Spleen (tissue), 11 donors: ENCODE results near the gene EBNA1BP2. TPM values are rescaled to one million over a fixed set of nuclear protein-coding genes. Genes with fewer than 3 reads are reported as not detected.

Experiments used
- DNase-seq: peaks from one replicate; pipeline ENCODE4 v3.0.0-alpha.2; 2020
- H3K27ac ChIP-seq, 8 donors: fragments of 200-600 bp; sonication (generic) in 7 of 8; 1 replicate in 4 of 8; 2 replicates in 4 of 8; pipeline versions ENCODE4 v1.5.0 to v1.8.0; 2016 to 2021; ENCODE audit warnings: inconsistent platforms in 4 of 8, mild to moderate bottlenecking in 4 of 8, moderate library complexity in 1 of 8
- H3K27me3 ChIP-seq, 7 donors: fragments of 200-600 bp; sonication (generic) in 6 of 7; replicated peaks in 1 of 7; 1 replicate in 4 of 7; 2 replicates in 3 of 7; pipeline versions ENCODE4 v1.5.0 to v1.8.0; 2016 to 2021; ENCODE audit warnings: inconsistent platforms in 3 of 7, mild to moderate bottlenecking in 1 of 7
- H3K36me3 ChIP-seq, 6 donors: fragments of 200-600 bp; sonication (generic) in 5 of 6; 1 replicate in 4 of 6; 2 replicates in 2 of 6; pipeline versions ENCODE4 v1.5.0 to v1.8.0; 2016 to 2021; ENCODE audit warnings: inconsistent platforms in 2 of 6
- H3K4me1 ChIP-seq, 6 donors: fragments of 200-600 bp; sonication (generic) in 5 of 6; 1 replicate in 3 of 6; 2 replicates in 3 of 6; pipeline versions ENCODE4 v1.5.0 to v1.8.0; 2016 to 2021; ENCODE audit warnings: inconsistent platforms in 3 of 6
- H3K4me3 ChIP-seq, 8 donors: fragments of 200-600 bp; sonication (generic) in 7 of 8; 1 replicate in 4 of 8; 2 replicates in 4 of 8; pipeline versions ENCODE4 v1.5.0 to v1.8.0; 2016 to 2021; ENCODE audit warnings: inconsistent platforms in 4 of 8, mild to moderate bottlenecking in 4 of 8, moderate library complexity in 2 of 8
- H3K9me3 ChIP-seq, 8 donors: fragments of 200-600 bp; sonication (generic) in 7 of 8; 1 replicate in 4 of 8; 2 replicates in 4 of 8; pipeline versions ENCODE4 v1.5.0 to v1.8.0; 2016 to 2021; ENCODE audit warnings: inconsistent platforms in 4 of 8
- CTCF ChIP-seq, 11 experiments: fragments of 200-600 bp in 7 of 11; fragments of 450-650 bp in 4 of 11; sonication (generic) in 4 of 11; IDR thresholded peaks in 8 of 11; conservative IDR thresholded peaks in 3 of 11; 1 replicate in 7 of 11; 2 replicates in 4 of 11; pipeline versions ENCODE4 v1.4.0 to v1.8.0; 2016 to 2021; ENCODE audit warnings: antibody characterized with exemption in 11 of 11, inconsistent platforms in 4 of 11, mild to moderate bottlenecking in 1 of 11
- POLR2A ChIP-seq, 3 donors: fragments of 450-650 bp; IDR thresholded peaks; one replicate each; pipeline ENCODE4 v1.5.1; 2017; ENCODE audit warnings: antibody characterized with exemption in 3 of 3, mild to moderate bottlenecking in 1 of 3
- POLR2AphosphoS5 ChIP-seq, 3 donors: sonication (generic); formaldehyde crosslinking; IDR thresholded peaks; one replicate each; pipeline ENCODE4 v1.5.1; 2017; ENCODE audit warnings: antibody characterized with exemption in 3 of 3
- WGBS, 5 donors: extraction: QIAGEN DNeasy Blood & Tissue Kit in 3 of 5; methylation state at CpG; one replicate each; pipeline versions ENCODE4 v1.1.5 to v1.1.7; 2013 to 2018; 5-methylcytosine and 5-hydroxymethylcytosine counted together
- intact Hi-C: fragments of 100-400 bp; cut with DNase I; formaldehyde crosslinking; loops from one replicate; pipeline ENCODE4 v1.15.0; 2023; ENCODE audit warnings: low total_unique reads
- polyA plus RNA-seq, 3 donors: library from polyadenylated mRNA; stranded (reverse); fragments of 200-250 nt; gene quantifications; one replicate each; pipeline ENCODE4 v1.2.1, GENCODE V29; 2013
- total RNA-seq, 7 donors: library from RNA; depleted of rRNA in 3 of 7; stranded (reverse); fragments of >200 nt in 3 of 7; fragmentation: NEBNext Ultra II Directional in 4 of 7; extraction: Animal tissue kit (Norgen Biotek cat#: 25700) in 4 of 7; gene quantifications; one replicate each; pipeline versions ENCODE4 v1.1.0 to v1.2.1, GENCODE V29; 2016 to 2021
- donor health status: healthy with polysubstance abuse.
- donor health status: DM: no; HTN: no; CAD: no; lungs with moderate emphysema.
- donor health status: DM: no; HTN: no; CAD: no.
- donor health status: Bipolar disorder and iron deficiency.
- donor health status: healthy.
- donor health status: DM: no; HTN: no; CAD: no.
- donor health status: DM: yes; HTN: yes; CAD: no.

EBNA1BP2 gene
- total and polyA plus RNA-seq, 10 donors, result 22.7 to 49.7 (median 33.1) TPM

DNA sequence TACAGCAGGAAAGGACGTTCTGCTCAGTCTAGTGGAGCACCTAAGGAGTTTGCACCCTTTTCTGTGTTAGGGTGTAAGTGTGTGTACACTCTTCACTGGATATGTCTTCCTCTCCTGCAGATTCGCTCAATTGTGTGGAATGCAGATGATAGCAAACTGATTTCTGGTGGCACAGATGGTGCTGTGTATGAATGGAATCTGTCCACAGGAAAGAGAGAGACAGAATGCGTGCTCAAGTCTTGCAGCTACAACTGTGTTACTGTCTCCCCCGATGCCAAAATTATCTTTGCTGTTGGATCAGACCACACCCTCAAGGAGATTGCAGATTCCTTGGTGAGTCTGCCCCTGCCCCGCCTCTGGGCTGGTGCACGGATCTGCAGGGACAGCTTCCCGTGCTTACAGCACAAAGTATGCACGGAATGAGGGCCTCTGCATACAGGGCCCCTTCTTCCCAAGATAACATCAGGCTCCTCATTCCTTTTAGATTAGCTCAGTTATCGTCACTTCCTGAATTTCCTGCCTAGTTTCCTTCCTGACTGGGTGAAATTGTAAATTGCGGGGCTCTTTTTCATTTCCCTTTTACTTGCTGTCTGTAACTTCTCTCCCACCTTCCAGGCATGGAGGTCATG, 34.6 kb upstream of the EBNA1BP2 start:
- 23 to 29% (median 27%) methylated on average over 10 of the region's 10 CpGs for WGBS, 5 donors
- Histone ChIP-seq H3K27ac (peak overlapping the region in 7 of 8 donors; percentile 6 to 54 (median 29)), H3K4me1 (peaks cover 0 to 22% (median 12%) of the 10 kb centered on the region in 6 donors), H3K4me3 (no peak overlapping the region), H3K36me3 (no peaks in the 10 kb centered on the region), H3K9me3 (peaks cover 0 to 13% (median 7%) of the 10 kb centered on the region in 8 donors), H3K27me3 (no peaks in the 10 kb centered on the region)
- DNase-seq, result no peak
- TF ChIP-seq CTCF (IDR thresholded peaks at IDR 0.05 in 8 of 11, conservative IDR thresholded peaks at IDR 0.05 in 3 of 11) (no peak), POLR2AphosphoS5 (IDR thresholded peaks at IDR 0.05) (peak in 1 of 3 donors; percentile 32)
- intact Hi-C loops, result no loop called here

DNA sequence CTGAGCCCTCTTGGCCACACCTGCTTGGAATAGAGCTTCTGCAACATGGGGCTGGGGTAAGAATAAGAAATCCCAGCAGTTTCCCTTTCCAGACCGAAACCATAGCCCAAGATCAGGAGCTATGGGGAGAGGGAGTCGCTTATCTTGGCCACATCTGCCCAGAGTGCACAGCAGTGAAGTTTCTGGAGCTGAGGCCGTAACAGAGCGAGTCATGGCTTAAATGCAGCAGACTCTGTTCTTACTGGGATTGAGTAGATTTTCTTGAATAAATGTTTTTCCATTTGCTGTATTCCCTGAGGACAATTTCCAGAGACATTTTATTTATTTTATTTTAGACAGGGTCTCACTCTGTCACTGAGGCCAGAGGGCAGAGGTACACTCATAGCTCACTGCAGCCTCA, 33.6 kb upstream of the EBNA1BP2 start:
- H3K4me1 ChIP-seq, result peaks cover 0 to 22% (median 12%) of the 10 kb centered on the region in 6 donors
- no peaks in the 10 kb centered on the region for H3K27me3 ChIP-seq
- TF ChIP-seq POLR2A (IDR thresholded peaks at IDR 0.05) (no peak), POLR2AphosphoS5 (IDR thresholded peaks at IDR 0.05) (no peak), CTCF (IDR thresholded peaks at IDR 0.05 in 8 of 11, conservative IDR thresholded peaks at IDR 0.05 in 3 of 11) (no peak)
- no peak for DNase-seq
- no peaks in the 10 kb centered on the region for H3K36me3 ChIP-seq
- WGBS, 5 donors, result 75 to 96% (median 91%) methylated on average over 4 of the region's 4 CpGs
- H3K27ac ChIP-seq, result peak overlapping the region in 1 of 8 donors; percentile 53
- peaks cover 0 to 13% (median 7%) of the 10 kb centered on the region in 8 donors for H3K9me3 ChIP-seq
- intact Hi-C loops, result no loop called here
- no peak overlapping the region for H3K4me3 ChIP-seq

DNA sequence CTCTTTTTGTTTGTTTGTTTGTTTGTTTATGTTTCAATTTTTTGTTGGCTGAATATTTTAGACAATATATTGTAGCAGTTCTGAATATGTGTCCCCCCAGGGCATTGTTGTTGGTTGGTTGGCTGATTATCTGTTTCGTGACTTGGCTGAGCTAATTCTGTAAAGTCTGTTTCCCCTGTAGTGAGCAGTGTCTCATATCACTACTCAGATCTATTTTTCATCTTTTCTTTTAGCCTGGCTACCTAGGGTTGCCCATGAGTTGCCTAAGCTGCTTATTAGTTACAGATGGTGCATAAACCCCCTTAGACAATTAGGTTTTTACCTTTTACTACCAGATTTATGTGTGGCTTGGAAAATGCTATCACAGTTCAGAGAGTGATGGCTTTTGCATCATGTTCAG, 32.3 kb upstream of the EBNA1BP2 start:
- no peaks in the 10 kb centered on the region for H3K36me3 ChIP-seq
- H3K27ac ChIP-seq, result no peak overlapping the region
- DNase-seq, result no peak
- no peaks in the 10 kb centered on the region for H3K27me3 ChIP-seq
- no peak for TF ChIP-seq CTCF (IDR thresholded peaks at IDR 0.05 in 8 of 11, conservative IDR thresholded peaks at IDR 0.05 in 3 of 11)
- TF ChIP-seq POLR2AphosphoS5 (IDR thresholded peaks at IDR 0.05), result no peak
- no peak for TF ChIP-seq POLR2A (IDR thresholded peaks at IDR 0.05)
- H3K4me1 ChIP-seq, result peaks cover 0 to 22% (median 12%) of the 10 kb centered on the region in 6 donors
- intact Hi-C loops, result no loop called here
- peaks cover 0 to 13% (median 7%) of the 10 kb centered on the region in 8 donors for H3K9me3 ChIP-seq
- H3K4me3 ChIP-seq, result no peak overlapping the region
- WGBS, 5 donors, result 79 to 97% (median 87%) methylated on average over 1 of the region's 1 CpG

DNA sequence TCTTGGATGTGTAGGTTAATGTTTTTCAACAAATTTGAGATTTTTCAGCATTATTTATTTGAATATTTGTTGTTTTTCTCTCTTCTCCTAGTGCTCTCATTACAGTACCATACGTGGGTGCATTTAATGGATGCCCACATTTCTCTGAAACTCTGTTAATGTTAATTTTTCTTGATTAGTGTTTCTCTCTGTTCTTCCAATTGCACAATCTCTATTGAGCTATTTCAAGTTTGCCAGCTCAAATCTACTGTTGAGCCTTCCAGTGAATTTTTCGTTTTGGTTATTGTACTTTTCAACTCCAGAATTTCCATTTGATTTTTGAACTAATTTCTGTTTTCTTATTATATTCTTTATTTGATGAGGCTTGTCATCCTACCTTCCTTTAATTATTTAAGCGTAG, 31.8 kb upstream of the EBNA1BP2 start:
- peaks cover 0 to 22% (median 12%) of the 10 kb centered on the region in 6 donors for H3K4me1 ChIP-seq
- H3K27ac ChIP-seq, result no peak overlapping the region
- H3K27me3 ChIP-seq, result no peaks in the 10 kb centered on the region
- H3K36me3 ChIP-seq, result no peaks in the 10 kb centered on the region
- H3K4me3 ChIP-seq, result no peak overlapping the region
- no peak for TF ChIP-seq POLR2AphosphoS5 (IDR thresholded peaks at IDR 0.05)
- no peak for TF ChIP-seq CTCF (IDR thresholded peaks at IDR 0.05 in 8 of 11, conservative IDR thresholded peaks at IDR 0.05 in 3 of 11)
- TF ChIP-seq POLR2A (IDR thresholded peaks at IDR 0.05), result no peak
- intact Hi-C loops, result no loop called here
- peaks cover 0 to 13% (median 7%) of the 10 kb centered on the region in 8 donors for H3K9me3 ChIP-seq
- WGBS, 5 donors, result 65 to 96% (median 92%) methylated on average over 3 of the region's 3 CpGs
- DNase-seq, result no peak
